ENCODE results near the gene PITPNM2. TPM values are rescaled to one million over a fixed set of nuclear protein-coding genes. Genes with fewer than 3 reads are reported as not detected.

PITPNM2 gene
- total RNA-seq, 1 donor from 2014 or later, result 0.56 TPM

GRCh38 chr12:123142518-123142840 lies 8.4 kb downstream of the PITPNM2 start:
- Mint-ChIP-seq H3K9me3 (no peaks in the 10 kb centered on the region), H3K27me3 (ENCODE audit: insufficient read depth, low read depth) (peaks cover 6% of the 10 kb centered on the region), H3K27ac (no peak overlapping the region), H3K4me3 (no peak overlapping the region), H3K4me1 (peaks cover 40% of the 10 kb centered on the region), H3K36me3 (no peaks in the 10 kb centered on the region)
- Histone ChIP-seq H3F3A (ENCODE audit: low read depth) (peaks cover 12% of the 10 kb centered on the region), H3K4me2 (no peak overlapping the region), H2AFZ (replicated peaks) (no peak overlapping the region), H3K4me1 (peaks cover 24% of the 10 kb centered on the region), H3K27me3 (peaks cover 5% of the 10 kb centered on the region), H3K9ac (no peak overlapping the region), H4K20me1 (ENCODE audit: low read depth) (peaks cover 4% of the 10 kb centered on the region), H3K9me3 (ENCODE audit: low read depth) (no peaks in the 10 kb centered on the region), H3K36me3 (no peaks in the 10 kb centered on the region), H3K4me3 (no peak overlapping the region), H3K27ac (no peak overlapping the region), H3K79me2 (ENCODE audit: low read depth) (no peaks in the 10 kb centered on the region)
- TF ChIP-seq, protein P1, sequence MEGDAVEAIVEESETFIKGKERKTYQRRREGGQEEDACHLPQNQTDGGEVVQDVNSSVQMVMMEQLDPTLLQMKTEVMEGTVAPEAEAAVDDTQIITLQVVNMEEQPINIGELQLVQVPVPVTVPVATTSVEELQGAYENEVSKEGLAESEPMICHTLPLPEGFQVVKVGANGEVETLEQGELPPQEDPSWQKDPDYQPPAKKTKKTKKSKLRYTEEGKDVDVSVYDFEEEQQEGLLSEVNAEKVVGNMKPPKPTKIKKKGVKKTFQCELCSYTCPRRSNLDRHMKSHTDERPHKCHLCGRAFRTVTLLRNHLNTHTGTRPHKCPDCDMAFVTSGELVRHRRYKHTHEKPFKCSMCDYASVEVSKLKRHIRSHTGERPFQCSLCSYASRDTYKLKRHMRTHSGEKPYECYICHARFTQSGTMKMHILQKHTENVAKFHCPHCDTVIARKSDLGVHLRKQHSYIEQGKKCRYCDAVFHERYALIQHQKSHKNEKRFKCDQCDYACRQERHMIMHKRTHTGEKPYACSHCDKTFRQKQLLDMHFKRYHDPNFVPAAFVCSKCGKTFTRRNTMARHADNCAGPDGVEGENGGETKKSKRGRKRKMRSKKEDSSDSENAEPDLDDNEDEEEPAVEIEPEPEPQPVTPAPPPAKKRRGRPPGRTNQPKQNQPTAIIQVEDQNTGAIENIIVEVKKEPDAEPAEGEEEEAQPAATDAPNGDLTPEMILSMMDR (IDR thresholded peaks at IDR 0.05), result no peak
- TF ChIP-seq EZH2 (IDR thresholded peaks at IDR 0.05) (no peak), EZH2phosphoT487 (IDR thresholded peaks at IDR 0.05) (no peak)
- DNase-seq (ENCODE audit: low spot score), result no peak

DNA sequence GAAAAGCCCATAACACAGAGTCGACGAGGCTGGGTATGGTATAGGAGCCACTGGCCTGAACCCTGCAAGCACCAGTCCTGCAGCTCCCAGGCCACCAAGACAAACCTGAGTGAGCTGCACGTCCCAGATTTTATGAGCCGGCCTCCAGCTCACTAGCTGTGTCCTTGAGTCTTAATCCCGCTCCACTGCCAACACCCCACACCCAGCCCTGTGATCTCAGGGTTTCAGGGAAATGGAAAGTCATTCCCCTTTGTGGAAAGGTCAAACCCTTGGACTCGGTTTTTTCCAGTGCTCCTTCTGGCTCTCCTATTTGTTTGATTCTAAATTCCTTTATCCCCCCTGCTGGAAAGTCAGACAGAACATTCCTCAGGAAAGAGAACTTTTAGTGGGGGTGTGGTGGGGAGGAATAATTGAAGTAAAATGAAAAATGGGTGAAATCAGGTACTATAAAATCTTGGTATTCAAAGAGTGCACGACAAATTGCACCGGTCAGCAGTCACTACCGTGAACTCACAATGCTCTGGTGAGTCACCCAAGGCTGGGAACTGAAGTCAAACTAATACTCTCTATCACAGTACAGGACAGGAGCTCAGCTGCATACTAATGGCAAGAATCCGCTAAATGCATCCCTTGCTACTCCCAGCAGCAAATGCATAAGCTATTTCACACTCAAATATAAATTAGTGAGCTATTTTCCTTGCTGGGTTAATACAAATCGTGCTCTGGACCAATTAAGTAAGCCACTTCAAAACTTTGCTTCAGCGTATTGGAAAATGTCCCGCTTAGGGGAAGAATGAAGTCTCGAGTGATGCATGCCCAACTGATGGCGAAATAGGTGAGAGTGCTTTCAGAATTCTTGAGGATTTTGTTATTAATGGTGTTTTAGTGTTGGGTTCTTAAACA lies 9.0 kb downstream of the PITPNM2 start:
- TF ChIP-seq EZH2 (IDR thresholded peaks at IDR 0.05) (no peak), EZH2phosphoT487 (IDR thresholded peaks at IDR 0.05) (no peak)
- TF ChIP-seq, protein P1 (IDR thresholded peaks at IDR 0.05), result no peak
- no peak overlapping the region for H3K27ac ChIP-seq
- no peaks in the 10 kb centered on the region for H3K36me3 ChIP-seq
- H3K4me3 ChIP-seq, result no peak overlapping the region
- H4K20me1 ChIP-seq (ENCODE audit: low read depth), result peaks cover 4% of the 10 kb centered on the region
- peaks cover 6% of the 10 kb centered on the region for H3K27me3 Mint-ChIP-seq (ENCODE audit: insufficient read depth, low read depth)
- DNase-seq (ENCODE audit: low spot score), result peak; percentile 28
- no peak overlapping the region for H3K9ac ChIP-seq
- H3K27me3 ChIP-seq, result no peaks in the 10 kb centered on the region
- H3K4me2 ChIP-seq, result no peak overlapping the region
- peak overlapping the region; percentile 92 for H3K27ac Mint-ChIP-seq
- H3K79me2 ChIP-seq (ENCODE audit: low read depth), result no peaks in the 10 kb centered on the region
- H3K36me3 Mint-ChIP-seq, result no peaks in the 10 kb centered on the region
- peaks cover 12% of the 10 kb centered on the region for H3F3A ChIP-seq (ENCODE audit: low read depth)
- H2AFZ ChIP-seq (replicated peaks), result no peak overlapping the region
- no peaks in the 10 kb centered on the region for H3K9me3 Mint-ChIP-seq
- H3K9me3 ChIP-seq (ENCODE audit: low read depth), result no peaks in the 10 kb centered on the region
- H3K4me3 Mint-ChIP-seq, result peak overlapping the region; percentile 64
- H3K4me1 ChIP-seq, result peaks cover 24% of the 10 kb centered on the region
- H3K4me1 Mint-ChIP-seq, result peaks cover 40% of the 10 kb centered on the region

DNA sequence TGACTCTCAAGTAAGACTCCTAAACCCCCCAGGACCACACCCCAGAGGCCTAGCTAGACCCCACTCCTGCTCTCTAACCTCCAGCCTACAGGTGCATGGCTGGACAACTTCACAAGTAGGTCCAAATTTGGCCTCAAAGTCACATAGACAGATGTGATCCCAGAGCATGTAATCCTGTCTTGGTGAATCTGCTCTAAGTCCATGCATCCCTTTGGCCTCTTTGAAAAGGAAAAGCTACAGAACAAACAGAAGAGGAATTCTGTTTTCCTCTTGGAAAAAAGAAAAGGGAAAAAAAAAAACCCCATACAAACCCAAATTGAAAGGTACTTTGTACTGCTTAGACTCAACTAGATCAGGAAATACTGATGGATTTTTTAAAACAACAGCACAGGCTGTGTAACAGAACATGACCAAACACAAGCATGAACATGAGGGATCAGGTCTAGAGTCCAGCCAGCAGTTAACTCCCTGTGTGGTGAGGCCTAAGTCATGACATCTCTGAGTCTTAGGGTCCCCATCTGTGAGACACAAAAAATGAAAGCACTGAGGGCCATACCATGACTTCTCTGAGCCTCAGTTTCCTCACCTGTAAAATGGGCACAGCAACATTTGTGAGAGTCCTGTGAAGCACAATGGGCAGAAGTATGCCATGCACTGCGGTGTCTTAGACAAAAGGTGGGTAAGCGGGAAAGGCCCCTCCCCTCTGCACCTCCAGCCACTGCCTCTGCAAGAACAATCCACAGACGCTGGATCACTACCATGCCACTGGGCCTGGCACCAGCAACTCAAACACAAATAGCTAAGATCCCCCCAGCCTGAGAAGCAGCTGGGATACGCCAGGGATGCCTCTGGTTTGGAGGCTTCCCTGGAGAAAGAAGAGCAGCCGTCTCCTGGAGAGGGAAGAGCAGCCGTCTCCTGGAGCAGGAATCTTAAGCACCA lies 9.9 kb downstream of the PITPNM2 start:
- H3K79me2 ChIP-seq (ENCODE audit: low read depth), result no peaks in the 10 kb centered on the region
- no peak for DNase-seq (ENCODE audit: low spot score)
- H3K36me3 Mint-ChIP-seq, result no peaks in the 10 kb centered on the region
- peaks cover 40% of the 10 kb centered on the region for H3K4me1 Mint-ChIP-seq
- peaks cover 6% of the 10 kb centered on the region for H3K27me3 Mint-ChIP-seq (ENCODE audit: insufficient read depth, low read depth)
- H3F3A ChIP-seq (ENCODE audit: low read depth), result peaks cover 12% of the 10 kb centered on the region
- no peak overlapping the region for H3K27ac ChIP-seq
- peak overlapping the region; percentile 68 for H3K4me3 Mint-ChIP-seq
- no peaks in the 10 kb centered on the region for H3K27me3 ChIP-seq
- no peaks in the 10 kb centered on the region for H3K9me3 Mint-ChIP-seq
- no peak overlapping the region for H3K4me3 ChIP-seq
- H3K4me1 ChIP-seq, result peaks cover 24% of the 10 kb centered on the region
- H3K9me3 ChIP-seq (ENCODE audit: low read depth), result no peaks in the 10 kb centered on the region
- peaks cover 4% of the 10 kb centered on the region for H4K20me1 ChIP-seq (ENCODE audit: low read depth)
- H2AFZ ChIP-seq (replicated peaks), result no peak overlapping the region
- H3K36me3 ChIP-seq, result no peaks in the 10 kb centered on the region
- no peak overlapping the region for H3K9ac ChIP-seq
- H3K27ac Mint-ChIP-seq, result peak overlapping the region; percentile 97
- TF ChIP-seq, protein P1 (IDR thresholded peaks at IDR 0.05), result no peak
- TF ChIP-seq EZH2 (IDR thresholded peaks at IDR 0.05) (no peak), EZH2phosphoT487 (IDR thresholded peaks at IDR 0.05) (no peak)
- peak overlapping the region; percentile 50 for H3K4me2 ChIP-seq

Measured in neural progenitor cell (in vitro differentiated cells).